DND-41 (cell line): ENCODE measurements around the gene CMPK1.

Experiments used
- ATAC-seq: fragments of 200-7000 bp; cut with Tn5 transposase; 3 replicates; pipeline ENCODE4 v1.9.1; 2021; ENCODE audit warnings: low read depth; ENCODE audit not compliant: insufficient read depth
- DNase-seq: peaks from one replicate; pipeline ENCODE4 v3.0.0-alpha.2; 2020
- H2AFZ ChIP-seq: 2 replicates; pipeline ENCODE4 v1.6.0; 2012; ENCODE audit warnings: low read depth, low read length
- H3K27ac ChIP-seq: 2 replicates; pipeline ENCODE4 v1.5.1; 2012; ENCODE audit warnings: low read length, inconsistent platforms
- H3K27me3 ChIP-seq: fragments of 200-600 bp; sonication (generic); 2 replicates; pipeline ENCODE4 v1.6.0; 2012; ENCODE audit warnings: low read length, mild to moderate bottlenecking, inconsistent platforms; ENCODE audit not compliant: insufficient read depth, poor library complexity
- H3K36me3 ChIP-seq: 2 replicates; pipeline ENCODE4 v1.5.1; 2012; ENCODE audit warnings: low read length, inconsistent platforms; ENCODE audit not compliant: insufficient read depth
- H3K4me1 ChIP-seq: 2 replicates; pipeline ENCODE4 v1.5.1; 2012; ENCODE audit warnings: mild to moderate bottlenecking, low read length; ENCODE audit not compliant: insufficient read depth
- H3K4me2 ChIP-seq: 2 replicates; pipeline ENCODE4 v1.6.0; 2012; ENCODE audit warnings: mild to moderate bottlenecking, moderate library complexity, low read length, inconsistent platforms; ENCODE audit not compliant: insufficient read depth
- H3K4me3 ChIP-seq, 2 experiments: fragments of 200-600 bp in 1 of 2; shearing (Covaris generic) in 1 of 2; 2 replicates each; pipeline ENCODE4 v1.5.1; 2012 to 2016; ENCODE audit warnings: inconsistent platforms in 2 of 2, low read length in 2 of 2, mild to moderate bottlenecking in 2 of 2, low read depth in 1 of 2, moderate library complexity in 1 of 2
- H3K79me2 ChIP-seq: 2 replicates; pipeline ENCODE4 v1.6.0; 2012; ENCODE audit warnings: low read length, inconsistent platforms; ENCODE audit not compliant: insufficient read depth
- H3K9ac ChIP-seq: 2 replicates; pipeline ENCODE4 v1.6.0; 2012; ENCODE audit warnings: low read depth, mild to moderate bottlenecking, inconsistent platforms, low read length, moderate library complexity
- H3K9me3 ChIP-seq: 2 replicates; pipeline ENCODE4 v1.5.1; 2012; ENCODE audit warnings: low read length, moderate library complexity, mild to moderate bottlenecking, inconsistent platforms; ENCODE audit not compliant: insufficient read depth, severe bottlenecking
- H4K20me1 ChIP-seq: 2 replicates; pipeline ENCODE4 v1.6.0; 2012; ENCODE audit warnings: low read length; ENCODE audit not compliant: insufficient read depth
- EZH2 ChIP-seq: IDR thresholded peaks from 3 replicates; pipeline ENCODE4 v1.6.1; 2012; ENCODE audit warnings: borderline replicate concordance, low read depth, mild to moderate bottlenecking, moderate library complexity, low read length, inconsistent platforms; ENCODE audit not compliant: severe bottlenecking
- TF ChIP-seq, protein P1 (sequence below): IDR thresholded peaks from 2 replicates; pipeline ENCODE4 v1.5.1; 2012; ENCODE audit warnings: borderline replicate concordance, low read length, moderate library complexity, mild to moderate bottlenecking; ENCODE audit not compliant: poor library complexity, severe bottlenecking; ENCODE audit errors: extremely low read depth

The CMPK1 gene

DNA sequence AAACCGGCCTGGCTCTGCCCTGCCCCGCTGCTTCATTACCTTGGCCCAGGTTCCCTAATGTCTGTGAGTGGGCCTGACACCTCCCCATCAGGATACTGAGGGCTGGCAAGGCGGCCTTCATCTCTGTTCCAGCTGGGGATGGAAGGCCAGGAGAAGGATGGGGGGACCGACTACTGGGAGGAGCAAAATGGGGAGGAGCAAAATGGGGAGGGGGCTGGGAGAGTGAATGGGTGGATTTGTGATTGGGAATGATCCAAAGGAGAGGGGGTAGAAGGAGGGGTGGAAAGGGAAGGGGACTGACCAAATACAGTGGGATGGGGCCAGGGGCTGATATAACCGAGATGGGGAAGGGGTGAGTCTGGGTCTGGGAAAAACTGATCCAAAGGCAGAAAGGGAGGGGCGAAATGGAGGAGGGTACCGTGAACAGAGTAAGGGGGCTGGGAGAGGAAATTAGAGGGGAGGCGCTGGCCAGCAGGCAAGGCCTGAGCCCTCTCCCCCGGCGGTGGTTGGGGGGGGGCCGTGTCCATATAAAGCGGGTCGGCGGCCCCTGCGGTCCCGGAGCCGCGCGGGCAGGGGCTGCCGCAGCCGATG is 82.2 kb downstream of the CMPK1 start, which contains the start of gene FOXE3:
FOXE3 (plus strand) TSS at position 558 of the 591 bp plus-strand sequence; CDS start at position 589, 31 bp downstream.
- no peak within 1 kb of the TSS for H3K4me2 ChIP-seq
- peaks cover 3% of the 10 kb centered on the region for H4K20me1 ChIP-seq
- ATAC-seq (no peak), DNase-seq (no peak)
- no peak within 1 kb of the TSS for H3K27ac ChIP-seq
- no peak within 1 kb of the TSS for H2AFZ ChIP-seq
- H3K4me3 ChIP-seq: no peak within 1 kb of the TSS
- no peak within 1 kb of the TSS for H3K9ac ChIP-seq
- no peaks in the 10 kb centered on the region for H3K36me3 ChIP-seq
- TF ChIP-seq, protein P1, sequence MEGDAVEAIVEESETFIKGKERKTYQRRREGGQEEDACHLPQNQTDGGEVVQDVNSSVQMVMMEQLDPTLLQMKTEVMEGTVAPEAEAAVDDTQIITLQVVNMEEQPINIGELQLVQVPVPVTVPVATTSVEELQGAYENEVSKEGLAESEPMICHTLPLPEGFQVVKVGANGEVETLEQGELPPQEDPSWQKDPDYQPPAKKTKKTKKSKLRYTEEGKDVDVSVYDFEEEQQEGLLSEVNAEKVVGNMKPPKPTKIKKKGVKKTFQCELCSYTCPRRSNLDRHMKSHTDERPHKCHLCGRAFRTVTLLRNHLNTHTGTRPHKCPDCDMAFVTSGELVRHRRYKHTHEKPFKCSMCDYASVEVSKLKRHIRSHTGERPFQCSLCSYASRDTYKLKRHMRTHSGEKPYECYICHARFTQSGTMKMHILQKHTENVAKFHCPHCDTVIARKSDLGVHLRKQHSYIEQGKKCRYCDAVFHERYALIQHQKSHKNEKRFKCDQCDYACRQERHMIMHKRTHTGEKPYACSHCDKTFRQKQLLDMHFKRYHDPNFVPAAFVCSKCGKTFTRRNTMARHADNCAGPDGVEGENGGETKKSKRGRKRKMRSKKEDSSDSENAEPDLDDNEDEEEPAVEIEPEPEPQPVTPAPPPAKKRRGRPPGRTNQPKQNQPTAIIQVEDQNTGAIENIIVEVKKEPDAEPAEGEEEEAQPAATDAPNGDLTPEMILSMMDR: no peak
- no peak for TF ChIP-seq EZH2
- H3K79me2 ChIP-seq: no peaks in the 10 kb centered on the region
- H3K4me1 ChIP-seq: no peaks in the 10 kb centered on the region
- no peaks in the 10 kb centered on the region for H3K27me3 ChIP-seq
- no peaks in the 10 kb centered on the region for H3K9me3 ChIP-seq

DNA sequence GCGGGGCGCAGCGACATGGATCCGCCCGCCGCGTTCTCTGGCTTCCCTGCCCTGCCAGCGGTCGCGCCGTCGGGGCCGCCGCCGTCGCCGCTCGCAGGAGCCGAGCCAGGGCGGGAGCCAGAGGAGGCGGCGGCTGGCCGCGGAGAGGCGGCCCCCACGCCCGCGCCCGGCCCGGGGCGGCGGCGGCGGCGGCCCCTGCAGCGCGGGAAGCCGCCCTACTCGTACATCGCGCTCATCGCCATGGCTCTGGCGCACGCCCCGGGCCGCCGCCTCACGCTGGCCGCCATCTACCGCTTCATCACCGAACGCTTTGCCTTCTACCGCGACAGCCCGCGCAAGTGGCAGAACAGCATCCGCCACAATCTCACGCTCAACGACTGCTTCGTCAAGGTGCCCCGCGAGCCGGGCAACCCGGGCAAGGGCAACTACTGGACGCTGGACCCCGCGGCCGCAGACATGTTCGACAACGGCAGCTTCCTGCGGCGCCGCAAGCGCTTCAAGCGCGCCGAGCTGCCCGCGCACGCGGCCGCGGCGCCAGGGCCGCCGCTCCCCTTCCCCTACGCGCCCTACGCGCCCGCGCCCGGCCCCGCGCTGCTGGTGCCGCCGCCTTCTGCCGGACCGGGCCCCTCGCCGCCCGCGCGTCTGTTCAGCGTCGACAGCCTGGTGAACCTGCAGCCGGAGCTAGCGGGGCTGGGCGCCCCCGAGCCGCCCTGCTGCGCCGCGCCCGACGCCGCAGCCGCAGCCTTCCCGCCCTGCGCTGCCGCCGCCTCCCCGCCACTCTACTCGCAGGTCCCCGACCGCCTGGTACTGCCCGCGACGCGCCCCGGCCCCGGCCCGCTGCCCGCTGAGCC is 83.0 kb downstream of the CMPK1 start:
- no peak overlapping the region for H3K9ac ChIP-seq
- H3K4me1 ChIP-seq: no peaks in the 10 kb centered on the region
- DNase-seq (no peak), ATAC-seq (no peak)
- H3K36me3 ChIP-seq: no peaks in the 10 kb centered on the region
- no peaks in the 10 kb centered on the region for H3K79me2 ChIP-seq
- no peak overlapping the region for H3K4me3 ChIP-seq
- peaks cover 5% of the 10 kb centered on the region for H4K20me1 ChIP-seq
- no peak overlapping the region for H3K4me2 ChIP-seq
- H3K27me3 ChIP-seq: no peaks in the 10 kb centered on the region
- no peak overlapping the region for H2AFZ ChIP-seq
- no peak overlapping the region for H3K27ac ChIP-seq
- H3K9me3 ChIP-seq: no peaks in the 10 kb centered on the region
- TF ChIP-seq EZH2: no peak
- TF ChIP-seq, protein P1: no peak

DNA sequence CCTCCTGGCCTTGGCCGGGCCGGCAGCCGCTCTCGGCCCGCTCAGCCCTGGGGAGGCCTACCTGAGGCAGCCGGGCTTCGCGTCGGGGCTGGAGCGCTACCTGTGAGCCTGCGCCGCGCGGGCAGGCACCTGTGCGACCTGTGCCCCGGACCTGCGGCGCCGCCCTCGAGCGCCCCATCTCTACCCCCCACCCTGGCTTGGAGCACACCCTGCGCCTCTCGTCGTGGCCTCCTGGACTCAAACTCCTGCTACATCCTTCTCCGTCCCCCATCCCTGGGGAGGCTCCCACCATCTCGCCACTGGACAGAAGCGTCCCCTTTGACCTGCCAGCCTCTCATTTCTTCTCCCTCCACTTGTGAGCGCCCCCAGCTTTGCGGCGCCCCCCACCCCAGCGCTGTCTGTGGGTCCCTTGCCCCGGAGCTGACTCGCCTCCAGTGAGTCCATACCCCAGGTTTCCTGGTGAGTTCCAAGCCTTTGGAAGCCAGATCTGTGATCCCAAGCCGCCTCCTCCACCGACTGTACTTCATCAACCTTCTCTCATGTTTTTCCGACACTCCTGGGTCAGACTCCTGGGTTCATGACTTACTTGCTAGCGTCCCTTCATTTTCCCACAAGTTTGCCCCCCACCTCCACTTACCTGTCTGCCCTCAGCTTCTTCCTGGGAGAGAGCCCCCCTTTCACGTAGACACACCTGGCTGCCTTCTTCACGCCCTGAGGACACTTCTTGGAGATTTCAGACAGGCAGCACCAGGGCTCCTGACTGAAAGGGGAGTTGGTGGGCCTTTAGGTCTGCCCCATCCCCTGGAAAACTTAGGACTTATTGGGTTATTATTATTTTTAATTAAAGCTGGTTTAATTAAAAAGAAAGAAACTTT is 83.8 kb downstream of the CMPK1 start:
- H2AFZ ChIP-seq: no peak overlapping the region
- H4K20me1 ChIP-seq: peaks cover 6% of the 10 kb centered on the region
- no peak overlapping the region for H3K9ac ChIP-seq
- DNase-seq: no peak
- H3K36me3 ChIP-seq: no peaks in the 10 kb centered on the region
- no peaks in the 10 kb centered on the region for H3K27me3 ChIP-seq
- no peaks in the 10 kb centered on the region for H3K79me2 ChIP-seq
- TF ChIP-seq EZH2: no peak
- TF ChIP-seq, protein P1: no peak
- no peak overlapping the region for H3K4me3 ChIP-seq
- H3K9me3 ChIP-seq: no peaks in the 10 kb centered on the region
- H3K4me2 ChIP-seq: no peak overlapping the region
- ATAC-seq: no peak
- H3K27ac ChIP-seq: no peak overlapping the region
- no peaks in the 10 kb centered on the region for H3K4me1 ChIP-seq
